Liver (tissue), 9 donors: ENCODE measurements around the gene PDE3B. TPM values are rescaled to one million over a fixed set of nuclear protein-coding genes. Genes with fewer than 3 reads are reported as not detected.
"Not testable (repeated sequence)": the region's sequence is repeated elsewhere in the genome, so short reads cannot be mapped to it uniquely, and the experiment has no call there.

ENCODE experiments used
- DNase-seq: peaks from one replicate; pipeline ENCODE4 v3.0.0-alpha.2; 2017; ENCODE audit warnings: low spot score
- H3K27ac ChIP-seq, 2 donors: one replicate each; pipeline ENCODE4 v1.7.0; 2013; ENCODE audit warnings: inconsistent platforms in 2 of 2, low read length in 2 of 2, control low read depth in 1 of 2, low read depth in 1 of 2, mild to moderate bottlenecking in 1 of 2
- H3K27me3 ChIP-seq, 4 donors: one replicate each; pipeline versions ENCODE4 v1.6.1 to v1.7.0; 2013; ENCODE audit warnings: low read length in 3 of 4, inconsistent platforms in 1 of 4, mild to moderate bottlenecking in 1 of 4, moderate library complexity in 1 of 4; ENCODE audit not compliant: control insufficient read depth in 4 of 4, insufficient read depth in 4 of 4
- H3K36me3 ChIP-seq, 4 donors: one replicate each; pipeline versions ENCODE4 v1.6.1 to v1.7.0; 2013; ENCODE audit warnings: low read length in 3 of 4, mild to moderate bottlenecking in 3 of 4, low read depth in 1 of 4, moderate library complexity in 1 of 4; ENCODE audit not compliant: control insufficient read depth in 4 of 4, insufficient read depth in 3 of 4
- H3K4me1 ChIP-seq, 4 donors: one replicate each; pipeline versions ENCODE4 v1.6.1 to v1.7.0; 2013; ENCODE audit warnings: low read length in 3 of 4, mild to moderate bottlenecking in 3 of 4, moderate library complexity in 1 of 4; ENCODE audit not compliant: control insufficient read depth in 4 of 4, insufficient read depth in 4 of 4
- H3K4me3 ChIP-seq, 3 donors: one replicate each; pipeline versions ENCODE4 v1.6.1 to v1.7.0; 2013; ENCODE audit warnings: low read length in 3 of 3, control low read depth in 1 of 3, low read depth in 1 of 3, mild to moderate bottlenecking in 1 of 3
- H3K9ac ChIP-seq, 2 donors: one replicate each; pipeline ENCODE4 v1.7.0; 2013; ENCODE audit warnings: low read length in 2 of 2, mild to moderate bottlenecking in 2 of 2, moderate library complexity in 2 of 2, control low read depth in 1 of 2, low read depth in 1 of 2
- H3K9me3 ChIP-seq, 4 donors: one replicate each; pipeline versions ENCODE4 v1.6.1 to v1.7.0; 2013; ENCODE audit warnings: low read length in 3 of 4; ENCODE audit not compliant: control insufficient read depth in 4 of 4
- FOXA1 ChIP-seq: IDR thresholded peaks from 2 replicates; pipeline ENCODE4 v1.6.1; 2016; ENCODE audit warnings: antibody characterized with exemption
- FOXA2 ChIP-seq: IDR thresholded peaks from 2 replicates; pipeline ENCODE4 v1.6.1; 2016; ENCODE audit warnings: antibody characterized with exemption
- GABPA ChIP-seq, 2 donors: IDR thresholded peaks in 1 of 2; conservative IDR thresholded peaks in 1 of 2; 2 replicates each; pipeline ENCODE4 v1.6.1; 2016; ENCODE audit warnings: antibody characterized with exemption in 2 of 2, mild to moderate bottlenecking in 1 of 2, moderate library complexity in 1 of 2
- HNF4A ChIP-seq, 2 donors: conservative IDR thresholded peaks; 2 replicates each; pipeline ENCODE4 v1.6.1; 2016; ENCODE audit warnings: antibody characterized with exemption in 2 of 2, mild to moderate bottlenecking in 2 of 2
- HNF4G ChIP-seq: IDR thresholded peaks from 2 replicates; pipeline ENCODE4 v1.6.1; 2016; ENCODE audit warnings: antibody characterized with exemption
- JUND ChIP-seq, 2 donors: IDR thresholded peaks; 2 replicates each; pipeline ENCODE4 v1.6.1; 2016; ENCODE audit warnings: antibody characterized with exemption in 2 of 2
- NR2F2 ChIP-seq: IDR thresholded peaks from 2 replicates; pipeline ENCODE4 v1.6.1; 2016; ENCODE audit warnings: antibody characterized with exemption
- RAD21 ChIP-seq, 2 donors: IDR thresholded peaks; 2 replicates each; pipeline ENCODE4 v1.6.1; 2016; ENCODE audit warnings: antibody characterized with exemption in 2 of 2, mild to moderate bottlenecking in 2 of 2
- TAF1 ChIP-seq: conservative IDR thresholded peaks from 2 replicates; pipeline ENCODE4 v1.6.1; 2016; ENCODE audit warnings: antibody characterized with exemption, mild to moderate bottlenecking
- YY1 ChIP-seq: IDR thresholded peaks from 2 replicates; pipeline ENCODE4 v1.6.1; 2016; ENCODE audit warnings: antibody characterized with exemption, mild to moderate bottlenecking
- WGBS: extraction: QIAGEN DNeasy Blood & Tissue Kit; methylation state at CpG from one replicate; pipeline ENCODE4 v1.1.7; 2013; 5-methylcytosine and 5-hydroxymethylcytosine counted together
- polyA plus RNA-seq, 2 donors: library from polyadenylated mRNA; stranded (reverse) in 1 of 2; unstranded in 1 of 2; fragments of 200-250 nt in 1 of 2; fragments of >200 nt in 1 of 2; fragmentation: Nextera tagmentation in 1 of 2; extraction: Ambion mirVana in 1 of 2; gene quantifications; one replicate each; pipeline versions ENCODE4 v1.2.1 to v1.2.3, GENCODE V29; 2013 to 2015
- total RNA-seq, 2 donors: library from RNA; depleted of rRNA; stranded (reverse); fragments of >200 nt; gene quantifications; one replicate each; pipeline ENCODE4 v1.2.3, GENCODE V29; 2014
- TF ChIP-seq, protein P1 (sequence below): IDR thresholded peaks from 2 replicates; pipeline ENCODE4 v1.6.1; 2016; ENCODE audit warnings: antibody characterized with exemption
- TF ChIP-seq, protein P2 (sequence below): IDR thresholded peaks from 2 replicates; pipeline ENCODE4 v1.6.1; 2016; ENCODE audit warnings: antibody characterized with exemption, mild to moderate bottlenecking
- TF ChIP-seq, protein P3 (sequence below): IDR thresholded peaks from 2 replicates; pipeline ENCODE4 v1.6.1; 2016; ENCODE audit warnings: antibody characterized with exemption
- donor health status: healthy.
- donor health status: healthy.
- donor health status: healthy.
- donor health status: healthy.
- donor health status: healthy.

The PDE3B gene
- total RNA-seq (10 to 100 TPM; 31.7 to 43.1 TPM), polyA plus RNA-seq (10 to 100 TPM; 11.3 to 11.7 TPM)

DNA sequence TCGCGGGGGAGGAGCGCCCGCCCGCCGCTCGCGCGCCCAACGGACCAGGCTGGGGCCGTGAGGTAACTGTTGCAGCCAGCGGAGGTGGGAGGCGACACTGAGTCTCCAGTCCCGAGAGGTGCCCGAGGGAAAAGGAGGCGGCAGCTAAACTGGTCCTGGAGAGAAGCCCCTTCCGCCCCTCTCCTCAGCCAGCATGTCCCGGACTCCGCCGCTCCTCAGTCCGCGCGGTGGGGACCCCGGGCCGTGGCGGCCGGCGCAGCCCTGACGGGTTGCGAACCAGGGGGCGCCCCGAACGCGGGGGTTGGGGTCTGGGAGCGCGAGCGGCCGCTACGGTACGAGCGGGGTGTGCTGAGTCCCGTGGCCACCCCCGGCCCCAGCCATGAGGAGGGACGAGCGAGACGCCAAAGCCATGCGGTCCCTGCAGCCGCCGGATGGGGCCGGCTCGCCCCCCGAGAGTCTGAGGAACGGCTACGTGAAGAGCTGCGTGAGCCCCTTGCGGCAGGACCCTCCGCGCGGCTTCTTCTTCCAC, at the start of gene PDE3B:
TSS of gene PDE3B (plus strand) at position 108 of the 529 bp plus-strand sequence. CDS start at position 380, 272 bp downstream.
- Histone ChIP-seq H3K27ac (peak within 1 kb of the TSS; percentile 94 to 98), H3K9ac (peak within 1 kb of the TSS; percentile 81 to 94), H3K36me3 (no peaks in the 10 kb centered on the region), H3K27me3 (no peaks in the 10 kb centered on the region), H3K4me3 (peak within 1 kb of the TSS; percentile 83 to 94 (median 85)), H3K4me1 (peaks cover 1 to 36% (median 14%) of the 10 kb centered on the region in 4 donors), H3K9me3 (no peaks in the 10 kb centered on the region)
- DNase-seq: peak; percentile 89
- TF ChIP-seq YY1 (no peak), GABPA (IDR thresholded peaks at IDR 0.05 in 1 of 2, conservative IDR thresholded peaks at IDR 0.05 in 1 of 2) (no peak), FOXA2 (no peak), HNF4G (no peak), TAF1 (peak; percentile 90), NR2F2 (no peak)
- TF ChIP-seq, protein P1, sequence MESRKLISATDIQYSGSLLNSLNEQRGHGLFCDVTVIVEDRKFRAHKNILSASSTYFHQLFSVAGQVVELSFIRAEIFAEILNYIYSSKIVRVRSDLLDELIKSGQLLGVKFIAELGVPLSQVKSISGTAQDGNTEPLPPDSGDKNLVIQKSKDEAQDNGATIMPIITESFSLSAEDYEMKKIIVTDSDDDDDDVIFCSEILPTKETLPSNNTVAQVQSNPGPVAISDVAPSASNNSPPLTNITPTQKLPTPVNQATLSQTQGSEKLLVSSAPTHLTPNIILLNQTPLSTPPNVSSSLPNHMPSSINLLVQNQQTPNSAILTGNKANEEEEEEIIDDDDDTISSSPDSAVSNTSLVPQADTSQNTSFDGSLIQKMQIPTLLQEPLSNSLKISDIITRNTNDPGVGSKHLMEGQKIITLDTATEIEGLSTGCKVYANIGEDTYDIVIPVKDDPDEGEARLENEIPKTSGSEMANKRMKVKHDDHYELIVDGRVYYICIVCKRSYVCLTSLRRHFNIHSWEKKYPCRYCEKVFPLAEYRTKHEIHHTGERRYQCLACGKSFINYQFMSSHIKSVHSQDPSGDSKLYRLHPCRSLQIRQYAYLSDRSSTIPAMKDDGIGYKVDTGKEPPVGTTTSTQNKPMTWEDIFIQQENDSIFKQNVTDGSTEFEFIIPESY: no peak
- TF ChIP-seq, protein P2, sequence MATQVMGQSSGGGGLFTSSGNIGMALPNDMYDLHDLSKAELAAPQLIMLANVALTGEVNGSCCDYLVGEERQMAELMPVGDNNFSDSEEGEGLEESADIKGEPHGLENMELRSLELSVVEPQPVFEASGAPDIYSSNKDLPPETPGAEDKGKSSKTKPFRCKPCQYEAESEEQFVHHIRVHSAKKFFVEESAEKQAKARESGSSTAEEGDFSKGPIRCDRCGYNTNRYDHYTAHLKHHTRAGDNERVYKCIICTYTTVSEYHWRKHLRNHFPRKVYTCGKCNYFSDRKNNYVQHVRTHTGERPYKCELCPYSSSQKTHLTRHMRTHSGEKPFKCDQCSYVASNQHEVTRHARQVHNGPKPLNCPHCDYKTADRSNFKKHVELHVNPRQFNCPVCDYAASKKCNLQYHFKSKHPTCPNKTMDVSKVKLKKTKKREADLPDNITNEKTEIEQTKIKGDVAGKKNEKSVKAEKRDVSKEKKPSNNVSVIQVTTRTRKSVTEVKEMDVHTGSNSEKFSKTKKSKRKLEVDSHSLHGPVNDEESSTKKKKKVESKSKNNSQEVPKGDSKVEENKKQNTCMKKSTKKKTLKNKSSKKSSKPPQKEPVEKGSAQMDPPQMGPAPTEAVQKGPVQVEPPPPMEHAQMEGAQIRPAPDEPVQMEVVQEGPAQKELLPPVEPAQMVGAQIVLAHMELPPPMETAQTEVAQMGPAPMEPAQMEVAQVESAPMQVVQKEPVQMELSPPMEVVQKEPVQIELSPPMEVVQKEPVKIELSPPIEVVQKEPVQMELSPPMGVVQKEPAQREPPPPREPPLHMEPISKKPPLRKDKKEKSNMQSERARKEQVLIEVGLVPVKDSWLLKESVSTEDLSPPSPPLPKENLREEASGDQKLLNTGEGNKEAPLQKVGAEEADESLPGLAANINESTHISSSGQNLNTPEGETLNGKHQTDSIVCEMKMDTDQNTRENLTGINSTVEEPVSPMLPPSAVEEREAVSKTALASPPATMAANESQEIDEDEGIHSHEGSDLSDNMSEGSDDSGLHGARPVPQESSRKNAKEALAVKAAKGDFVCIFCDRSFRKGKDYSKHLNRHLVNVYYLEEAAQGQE: peak; percentile 88
- WGBS: under 1% methylated on average over 59 of the region's 59 CpGs

DNA sequence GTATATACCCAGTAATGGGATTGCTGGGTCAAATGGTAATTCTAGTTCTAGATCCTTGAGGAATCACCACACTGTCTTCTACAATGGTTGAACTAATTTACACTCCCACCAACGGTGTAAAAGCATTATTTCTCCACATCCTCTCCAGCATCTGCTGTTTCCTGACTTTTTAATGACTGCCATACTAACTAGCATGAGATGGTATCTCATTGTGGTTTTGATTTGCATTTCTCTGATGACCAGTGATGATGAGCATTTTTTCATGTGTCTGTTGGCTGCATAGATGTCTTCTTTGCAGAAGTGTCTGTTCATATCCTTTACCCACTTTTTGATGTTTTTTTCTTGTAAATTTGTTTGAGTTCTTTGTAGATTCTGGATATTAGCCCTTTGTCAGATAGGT, 48.3 kb upstream of the PDE3B start:
- not testable (repeated sequence) for H3K4me3 ChIP-seq, H3K27me3 ChIP-seq, H3K27ac ChIP-seq, H3K4me1 ChIP-seq, H3K36me3 ChIP-seq, H3K9ac ChIP-seq, DNase-seq, H3K9me3 ChIP-seq
- WGBS: 80% methylated on average over 1 of the region's 1 CpG

DNA sequence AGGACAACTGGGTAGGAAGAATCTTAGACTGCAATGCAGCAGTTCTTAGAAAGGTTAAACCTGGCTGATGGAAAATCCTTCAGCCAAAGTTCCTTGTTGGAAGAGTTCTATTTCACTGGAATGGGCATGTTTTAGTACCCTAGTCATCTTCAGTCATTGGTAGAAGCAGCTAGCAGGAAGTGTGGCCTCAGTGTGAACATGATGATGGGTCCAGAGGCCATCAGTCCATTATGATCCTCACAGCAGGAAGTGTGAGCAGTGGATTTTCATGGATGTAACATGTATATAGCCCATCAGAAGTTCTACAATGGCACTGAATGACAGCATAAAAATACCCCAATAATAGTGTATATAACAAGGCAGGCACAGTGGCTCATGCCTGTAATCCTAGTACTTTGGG, 35.9 kb upstream of the PDE3B start:
- Histone ChIP-seq H3K36me3 (peaks cover 0 to 5% (median 2%) of the 10 kb centered on the region in 4 donors), H3K27ac (no peak overlapping the region), H3K4me3 (no peak overlapping the region), H3K4me1 (peaks cover 0 to 12% (median 1%) of the 10 kb centered on the region in 4 donors), H3K9me3 (no peaks in the 10 kb centered on the region), H3K27me3 (no peaks in the 10 kb centered on the region), H3K9ac (no peak overlapping the region)
- no peak for DNase-seq
- TF ChIP-seq, protein P3, sequence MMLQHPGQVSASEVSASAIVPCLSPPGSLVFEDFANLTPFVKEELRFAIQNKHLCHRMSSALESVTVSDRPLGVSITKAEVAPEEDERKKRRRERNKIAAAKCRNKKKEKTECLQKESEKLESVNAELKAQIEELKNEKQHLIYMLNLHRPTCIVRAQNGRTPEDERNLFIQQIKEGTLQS: no peak
- TF ChIP-seq RAD21 (IDR thresholded peaks at IDR 0.05) (no peak), HNF4A (conservative IDR thresholded peaks at IDR 0.05) (no peak), HNF4G (no peak), TAF1 (no peak), FOXA1 (no peak), FOXA2 (no peak), JUND (IDR thresholded peaks at IDR 0.05) (no peak), GABPA (IDR thresholded peaks at IDR 0.05 in 1 of 2, conservative IDR thresholded peaks at IDR 0.05 in 1 of 2) (no peak)
- TF ChIP-seq, protein P1: no peak
